Hepatocyte (in vitro differentiated cells): Measurements from ENCODE around the gene IQCN. TPM values are rescaled to one million over a fixed set of nuclear protein-coding genes. Genes with fewer than 3 reads are reported as not detected.
A peak's percentile ranks its signal among the peaks of the same experiment; 100 is the strongest.

ENCODE experiments used
- DNase-seq: peaks from one replicate; pipeline ENCODE4 v3.0.0-alpha.2; 2016; ENCODE audit warnings: low spot score
- H2AFZ ChIP-seq: fragments of 200-600 bp; sonication (generic); 2 replicates; pipeline ENCODE4 v1.6.0; 2016; ENCODE audit warnings: antibody characterized with exemption, mild to moderate bottlenecking
- H3K27ac ChIP-seq: fragments of 200-600 bp; sonication (generic); 2 replicates; pipeline ENCODE4 v1.5.1; 2016; ENCODE audit warnings: mild to moderate bottlenecking
- H3K27me3 ChIP-seq: fragments of 200-600 bp; sonication (generic); 2 replicates; pipeline ENCODE4 v1.6.1; 2016
- H3K36me3 ChIP-seq: fragments of 200-600 bp; sonication (generic); replicated peaks from 2 replicates; pipeline ENCODE4 v1.5.1; 2016; ENCODE audit warnings: low read depth; ENCODE audit not compliant: insufficient read depth
- H3K4me1 ChIP-seq: fragments of 200-600 bp; sonication (generic); 2 replicates; pipeline ENCODE4 v1.5.1; 2016; ENCODE audit warnings: mild to moderate bottlenecking, moderate library complexity; ENCODE audit not compliant: insufficient read depth
- H3K4me2 ChIP-seq: fragments of 200-600 bp; sonication (generic); 2 replicates; pipeline ENCODE4 v1.6.0; 2016
- H3K4me3 ChIP-seq: fragments of 200-600 bp; sonication (generic); 2 replicates; pipeline ENCODE4 v1.5.1; 2016; ENCODE audit warnings: mild to moderate bottlenecking
- H3K79me2 ChIP-seq: fragments of 200-600 bp; sonication (generic); 2 replicates; pipeline ENCODE4 v1.6.0; 2017; ENCODE audit warnings: mild to moderate bottlenecking
- H3K9me2 ChIP-seq: fragments of 200-600 bp; sonication (generic); replicated peaks from 2 replicates; pipeline ENCODE4 v1.6.0; 2017; ENCODE audit warnings: mild to moderate bottlenecking; ENCODE audit not compliant: insufficient read depth
- H3K9me3 ChIP-seq: fragments of 200-600 bp; sonication (generic); 2 replicates; pipeline ENCODE4 v1.5.1; 2016; ENCODE audit warnings: low read depth, mild to moderate bottlenecking
- H4K20me1 ChIP-seq: fragments of 200-600 bp; sonication (generic); 2 replicates; pipeline ENCODE4 v1.6.0; 2016; ENCODE audit warnings: mild to moderate bottlenecking; ENCODE audit not compliant: insufficient read depth, poor library complexity, severe bottlenecking
- EZH2 ChIP-seq: fragments of 200-600 bp; sonication (generic); IDR thresholded peaks from 2 replicates; pipeline ENCODE4 v1.6.1; 2016; ENCODE audit warnings: antibody characterized with exemption, mild to moderate bottlenecking, borderline replicate concordance
- EZH2phosphoT487 ChIP-seq: fragments of 200-600 bp; sonication (generic); IDR thresholded peaks from one replicate; pipeline ENCODE4 v1.6.1; 2018; ENCODE audit warnings: antibody characterized with exemption, mild to moderate bottlenecking, low read depth, moderate library complexity; ENCODE audit not compliant: unreplicated experiment, severe bottlenecking
- WGBS: methylation state at CpG from one replicate; pipeline ENCODE4 v1.1.6; 2016; ENCODE audit warnings: low lambda C conversion rate; ENCODE audit errors: missing lambda C conversion rate; 5-methylcytosine and 5-hydroxymethylcytosine counted together
- polyA plus RNA-seq: library from polyadenylated mRNA; unstranded; fragments of >200 nt; fragmentation: Nextera tagmentation; extraction: Ambion mirVana; gene quantifications from 2 replicates; pipeline ENCODE4 v1.2.1, GENCODE V29; 2016
- total RNA-seq: library from RNA; depleted of rRNA; stranded (reverse); fragments of >200 nt; gene quantifications from 2 replicates; pipeline ENCODE4 v1.2.3, GENCODE V29; 2014
- TF ChIP-seq, protein P1 (sequence below): fragments of 200-600 bp; sonication (generic); IDR thresholded peaks from 2 replicates; pipeline ENCODE4 v1.5.1; 2016; ENCODE audit warnings: antibody characterized with exemption, mild to moderate bottlenecking; ENCODE audit not compliant: poor library complexity

Gene IQCN
- total and polyA plus RNA-seq, 2 experiments from 2014 or later, result 1.5 to 3.7 TPM

DNA sequence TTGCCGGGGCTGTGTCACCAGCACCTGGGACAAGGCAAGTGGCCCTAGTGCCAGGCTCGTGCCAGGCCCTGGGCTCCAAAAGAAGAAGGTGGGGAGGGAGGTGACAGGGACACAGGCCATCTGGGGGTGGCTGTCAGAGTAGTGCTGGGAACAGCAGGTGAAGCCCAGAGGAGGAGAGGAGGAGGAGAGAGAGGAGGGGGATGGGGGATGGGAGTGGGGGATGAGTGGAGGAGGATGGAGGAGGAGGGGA, 29.9 kb upstream of the IQCN start:
- peaks cover 25% of the 10 kb centered on the region for H3K4me1 ChIP-seq
- no peak for TF ChIP-seq EZH2
- TF ChIP-seq, protein P1, sequence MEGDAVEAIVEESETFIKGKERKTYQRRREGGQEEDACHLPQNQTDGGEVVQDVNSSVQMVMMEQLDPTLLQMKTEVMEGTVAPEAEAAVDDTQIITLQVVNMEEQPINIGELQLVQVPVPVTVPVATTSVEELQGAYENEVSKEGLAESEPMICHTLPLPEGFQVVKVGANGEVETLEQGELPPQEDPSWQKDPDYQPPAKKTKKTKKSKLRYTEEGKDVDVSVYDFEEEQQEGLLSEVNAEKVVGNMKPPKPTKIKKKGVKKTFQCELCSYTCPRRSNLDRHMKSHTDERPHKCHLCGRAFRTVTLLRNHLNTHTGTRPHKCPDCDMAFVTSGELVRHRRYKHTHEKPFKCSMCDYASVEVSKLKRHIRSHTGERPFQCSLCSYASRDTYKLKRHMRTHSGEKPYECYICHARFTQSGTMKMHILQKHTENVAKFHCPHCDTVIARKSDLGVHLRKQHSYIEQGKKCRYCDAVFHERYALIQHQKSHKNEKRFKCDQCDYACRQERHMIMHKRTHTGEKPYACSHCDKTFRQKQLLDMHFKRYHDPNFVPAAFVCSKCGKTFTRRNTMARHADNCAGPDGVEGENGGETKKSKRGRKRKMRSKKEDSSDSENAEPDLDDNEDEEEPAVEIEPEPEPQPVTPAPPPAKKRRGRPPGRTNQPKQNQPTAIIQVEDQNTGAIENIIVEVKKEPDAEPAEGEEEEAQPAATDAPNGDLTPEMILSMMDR, result no peak
- H3K79me2 ChIP-seq, result no peaks in the 10 kb centered on the region
- no peak overlapping the region for H2AFZ ChIP-seq
- no peak overlapping the region for H3K4me3 ChIP-seq
- peak overlapping the region; percentile 69 for H3K4me2 ChIP-seq
- 16% methylated on average over 2 of the region's 2 CpGs for WGBS
- H3K27ac ChIP-seq, result peak overlapping the region; percentile 99
- no peak for DNase-seq
- H3K9me2 ChIP-seq, result no peaks in the 10 kb centered on the region
- H3K27me3 ChIP-seq, result no peaks in the 10 kb centered on the region
- no peaks in the 10 kb centered on the region for H4K20me1 ChIP-seq
- no peaks in the 10 kb centered on the region for H3K36me3 ChIP-seq
- no peaks in the 10 kb centered on the region for H3K9me3 ChIP-seq

DNA sequence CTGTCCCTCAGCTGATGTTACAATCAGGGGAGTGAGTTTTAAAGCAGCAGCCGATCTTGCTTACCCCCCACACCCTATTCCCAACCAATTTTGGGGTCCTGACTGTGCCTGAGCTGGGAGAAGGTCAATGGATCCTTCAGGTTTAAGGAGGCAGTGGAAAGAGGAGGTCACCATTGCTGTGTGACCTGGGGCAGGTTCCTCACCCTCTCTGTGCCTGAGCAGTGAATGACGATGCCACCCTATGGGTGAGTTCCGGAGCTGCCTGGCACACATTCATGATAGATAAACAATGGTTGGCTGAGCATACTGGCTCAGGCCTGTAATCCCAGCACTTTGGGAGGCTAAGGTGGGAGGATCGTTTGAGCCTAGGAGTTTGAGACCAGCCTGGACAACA, 27.5 kb upstream of the IQCN start:
- H3K9me3 ChIP-seq, result no peaks in the 10 kb centered on the region
- no peak overlapping the region for H3K4me2 ChIP-seq
- no peak for TF ChIP-seq EZH2phosphoT487
- no peak for TF ChIP-seq EZH2
- TF ChIP-seq, protein P1, result no peak
- H2AFZ ChIP-seq, result no peak overlapping the region
- H3K27ac ChIP-seq, result no peak overlapping the region
- WGBS, result 92% methylated on average over 4 of the region's 4 CpGs
- H3K36me3 ChIP-seq, result no peaks in the 10 kb centered on the region
- no peak overlapping the region for H3K4me3 ChIP-seq
- H3K4me1 ChIP-seq, result peaks cover 25% of the 10 kb centered on the region
- no peaks in the 10 kb centered on the region for H4K20me1 ChIP-seq
- H3K27me3 ChIP-seq, result no peaks in the 10 kb centered on the region
- no peak for DNase-seq
- H3K9me2 ChIP-seq, result no peaks in the 10 kb centered on the region
- no peaks in the 10 kb centered on the region for H3K79me2 ChIP-seq

DNA sequence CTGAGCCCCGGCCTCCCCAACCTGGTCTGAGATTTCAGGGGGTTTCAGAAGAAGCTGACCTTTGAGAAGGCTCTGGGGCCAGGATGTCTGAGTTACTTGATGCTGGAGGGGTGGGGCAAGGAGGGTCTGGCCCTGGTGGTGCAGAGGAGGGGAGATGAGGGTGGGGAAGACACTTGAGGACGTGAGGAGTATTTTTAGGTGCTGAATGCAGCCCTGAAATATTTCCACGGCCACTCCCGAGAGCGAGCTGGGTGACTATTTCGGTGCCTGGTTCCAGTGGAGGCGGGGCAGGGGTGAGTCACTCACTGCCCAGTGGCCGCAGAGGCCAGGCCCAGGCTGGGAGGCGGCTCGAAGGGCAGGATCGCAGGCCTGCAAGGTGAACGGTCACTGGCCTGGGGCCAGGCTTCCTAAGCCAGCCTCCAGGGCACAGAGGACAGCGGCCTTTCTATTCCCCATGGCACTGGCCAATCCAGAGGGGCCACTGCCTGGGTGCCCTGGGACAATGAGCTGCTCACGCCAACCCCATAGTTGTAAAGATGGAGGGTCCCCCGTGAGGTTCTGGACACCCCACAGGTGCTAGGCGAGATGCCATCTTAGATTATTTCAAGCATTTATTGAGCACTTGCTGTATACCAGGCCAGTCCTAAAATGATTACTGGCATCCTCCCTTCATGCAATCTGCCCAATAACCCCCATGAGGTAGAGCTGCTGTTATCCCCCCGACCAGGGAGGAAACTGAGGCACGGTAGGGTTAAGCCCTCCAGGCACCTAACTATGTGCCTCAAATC, 26.9 kb upstream of the IQCN start:
- H3K79me2 ChIP-seq, result no peaks in the 10 kb centered on the region
- WGBS, result 62% methylated on average over 18 of the region's 18 CpGs
- no peaks in the 10 kb centered on the region for H4K20me1 ChIP-seq
- no peaks in the 10 kb centered on the region for H3K9me3 ChIP-seq
- H3K27me3 ChIP-seq, result no peaks in the 10 kb centered on the region
- H2AFZ ChIP-seq, result no peak overlapping the region
- peaks cover 25% of the 10 kb centered on the region for H3K4me1 ChIP-seq
- TF ChIP-seq, protein P1, result no peak
- TF ChIP-seq EZH2 (no peak), EZH2phosphoT487 (no peak)
- no peak overlapping the region for H3K4me3 ChIP-seq
- peak; percentile 79 for DNase-seq
- peak overlapping the region; percentile 69 for H3K27ac ChIP-seq
- H3K36me3 ChIP-seq, result no peaks in the 10 kb centered on the region
- H3K4me2 ChIP-seq, result no peak overlapping the region
- no peaks in the 10 kb centered on the region for H3K9me2 ChIP-seq

DNA sequence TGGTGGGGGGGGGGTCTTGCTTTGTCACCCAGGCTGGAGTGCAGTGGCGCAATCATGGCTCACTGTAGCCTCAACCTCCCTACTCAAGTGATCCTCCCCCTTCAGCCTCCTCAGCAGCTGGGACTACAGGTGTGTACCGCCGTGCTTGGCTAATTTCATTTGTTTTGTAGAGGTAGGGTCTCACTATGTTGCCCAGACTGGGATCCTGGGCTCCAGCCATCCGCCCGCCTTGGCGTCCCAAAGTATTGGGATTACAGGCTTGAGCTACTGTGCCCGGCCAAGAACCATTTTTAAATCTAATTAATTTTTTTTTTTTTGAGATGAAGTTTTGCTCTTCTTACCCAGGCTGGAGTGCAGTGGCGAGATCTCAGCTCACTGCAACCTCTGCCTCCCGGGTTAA, 25.4 kb upstream of the IQCN start:
- no peaks in the 10 kb centered on the region for H3K79me2 ChIP-seq
- no peaks in the 10 kb centered on the region for H3K27me3 ChIP-seq
- no peak for TF ChIP-seq EZH2phosphoT487
- TF ChIP-seq, protein P1, result no peak
- TF ChIP-seq EZH2, result no peak
- no peaks in the 10 kb centered on the region for H3K36me3 ChIP-seq
- DNase-seq, result no peak
- H4K20me1 ChIP-seq, result no peaks in the 10 kb centered on the region
- no peak overlapping the region for H2AFZ ChIP-seq
- H3K27ac ChIP-seq, result no peak overlapping the region
- H3K4me2 ChIP-seq, result no peak overlapping the region
- no peak overlapping the region for H3K4me3 ChIP-seq
- H3K9me3 ChIP-seq, result no peaks in the 10 kb centered on the region
- no peaks in the 10 kb centered on the region for H3K9me2 ChIP-seq
- WGBS, result 97% methylated on average over 9 of the region's 9 CpGs
- H3K4me1 ChIP-seq, result peaks cover 15% of the 10 kb centered on the region
